Measurements from ENCODE around the gene USB1. TPM values are rescaled to one million over a fixed set of nuclear protein-coding genes. Genes with fewer than 3 reads are reported as not detected.

Gene USB1
- total RNA-seq, 4 donors from 2014 or later = 18.2 to 87.1 (median 27.6) TPM

GRCh38 chr16:58046054-58046881 lies 45.1 kb downstream of the USB1 start:
- WGBS, 2 donors (ENCODE audit: low coverage in 1 of 2) = 90% methylated on average over 2 of the region's 16 CpGs; no CpG with 5 or more reads in 1 of the 2 donors
- Histone ChIP-seq H3K27me3 (no peaks in the 10 kb centered on the region), H3K36me3 (peaks cover 0 to 42% of the 10 kb centered on the region in 2 donors), H3K9me3 (no peaks in the 10 kb centered on the region), H3K4me3 (no peak overlapping the region), H3K27ac (peak overlapping the region in 1 of 4 donors; percentile 35), H3K4me1 (peaks cover 0 to 6% (median 0%) of the 10 kb centered on the region in 3 donors)
- peak; percentile 14 for ATAC-seq
- TF ChIP-seq POLR2AphosphoS5 (IDR thresholded peaks at IDR 0.05) (no peak), EP300 (IDR thresholded peaks at IDR 0.05) (no peak), CTCF (IDR thresholded peaks at IDR 0.05) (no peak), POLR2A (IDR thresholded peaks at IDR 0.05) (no peak)

GRCh38 chr16:58046936-58047335 lies 45.7 kb downstream of the USB1 start:
- Histone ChIP-seq H3K4me3 (no peak overlapping the region), H3K9me3 (no peaks in the 10 kb centered on the region), H3K36me3 (peaks cover 0 to 35% of the 10 kb centered on the region in 2 donors), H3K27me3 (no peaks in the 10 kb centered on the region), H3K27ac (peak overlapping the region in 2 of 4 donors; percentile 24 to 46), H3K4me1 (peaks cover 0 to 6% (median 0%) of the 10 kb centered on the region in 3 donors)
- ATAC-seq = no peak
- TF ChIP-seq EP300 (IDR thresholded peaks at IDR 0.05) (no peak), POLR2AphosphoS5 (IDR thresholded peaks at IDR 0.05) (no peak), POLR2A (IDR thresholded peaks at IDR 0.05) (no peak), CTCF (IDR thresholded peaks at IDR 0.05) (no peak)
- 62% methylated on average over 2 of the region's 6 CpGs; no CpG with 5 or more reads in 1 of the 2 donors for WGBS, 2 donors (ENCODE audit: low coverage in 1 of 2)

GRCh38 chr16:58047557-58048348 lies 46.5 kb downstream of the USB1 start:
- Histone ChIP-seq H3K27me3 (no peaks in the 10 kb centered on the region), H3K36me3 (peaks cover 0 to 27% of the 10 kb centered on the region in 2 donors), H3K4me3 (no peak overlapping the region), H3K27ac (peak overlapping the region in 2 of 4 donors; percentile 24 to 46), H3K9me3 (no peaks in the 10 kb centered on the region), H3K4me1 (peaks cover 0 to 6% (median 0%) of the 10 kb centered on the region in 3 donors)
- no peak for TF ChIP-seq POLR2A (IDR thresholded peaks at IDR 0.05)
- TF ChIP-seq EP300 (IDR thresholded peaks at IDR 0.05) = no peak
- no peak for TF ChIP-seq POLR2AphosphoS5 (IDR thresholded peaks at IDR 0.05)
- no peak for TF ChIP-seq CTCF (IDR thresholded peaks at IDR 0.05)
- ATAC-seq = no peak
- 54 to 63% methylated on average over 4 to 7 of the region's 19 CpGs for WGBS, 2 donors (ENCODE audit: low coverage in 1 of 2)

GRCh38 chr16:58048494-58049231 lies 47.5 kb downstream of the USB1 start:
- WGBS, 2 donors (ENCODE audit: low coverage in 1 of 2) = no CpG with 5 or more reads among the region's 13 CpGs

More at GRCh38 chr16:58048494-58049231, 47.5 kb downstream of the USB1 start:
- Histone ChIP-seq H3K4me3 (no peak overlapping the region), H3K27me3 (no peaks in the 10 kb centered on the region), H3K9me3 (no peaks in the 10 kb centered on the region), H3K36me3 (peaks cover 0 to 18% of the 10 kb centered on the region in 2 donors), H3K27ac (no peak overlapping the region), H3K4me1 (peaks cover 0 to 6% (median 0%) of the 10 kb centered on the region in 3 donors)
- no peak for ATAC-seq
- TF ChIP-seq CTCF (IDR thresholded peaks at IDR 0.05) = no peak

All from gastroesophageal sphincter (tissue), 4 donors.